Panc1 (cell line): ENCODE results near the gene GZF1. TPM values are rescaled to one million over a fixed set of nuclear protein-coding genes. Genes with fewer than 3 reads are reported as not detected.

Experiments used
- ATAC-seq: fragments of 200-7000 bp; cut with Tn5 transposase; 2 replicates; pipeline ENCODE4 v1.9.1; 2020; ENCODE audit warnings: mild to moderate bottlenecking, moderate library complexity
- BruUV-seq: library from RNA; stranded (reverse); fragments of 400-500 nt; replicated peaks from 2 replicates; lab custom pipeline; 2021; lab: Mats Ljungman, UMichigan
- CTCF ChIA-PET: fragments of 300-600 bp; sonication (Branson Sonifier 250); formaldehyde crosslinking; loops from one replicate; lab custom pipeline; 2022; ENCODE audit warnings: antibody characterized with exemption; lab: Charles Lee
- POLR2A ChIA-PET: fragments of 300-600 bp; sonication (Branson Sonifier 250); formaldehyde crosslinking; loops from one replicate; lab custom pipeline; 2022; ENCODE audit warnings: antibody characterized with exemption; lab: Charles Lee
- DNase-seq: peaks from one replicate; pipeline ENCODE4 v3.0.0-alpha.2; 2010; ENCODE audit warnings: low read depth, low spot score
- H3K27ac ChIP-seq: 2 replicates; pipeline ENCODE4 v1.5.1; 2011; ENCODE audit warnings: mild to moderate bottlenecking, low read length, inconsistent platforms
- H3K27me3 ChIP-seq: fragments of 200-500 bp; sonication (Bioruptor generic); 2 replicates; pipeline ENCODE4 v1.6.0; 2014; ENCODE audit warnings: low read length, inconsistent platforms; ENCODE audit not compliant: control insufficient read depth, insufficient read depth
- H3K36me3 ChIP-seq: fragments of 200-500 bp; sonication (Bioruptor generic); 2 replicates; pipeline ENCODE4 v1.5.1; 2014; ENCODE audit warnings: inconsistent platforms, mild to moderate bottlenecking, low read length, moderate library complexity; ENCODE audit not compliant: control insufficient read depth, insufficient read depth
- H3K4me1 ChIP-seq: 2 replicates; pipeline ENCODE4 v1.5.1; 2011; ENCODE audit warnings: inconsistent platforms, mild to moderate bottlenecking, low read length, moderate library complexity; ENCODE audit not compliant: control insufficient read depth, insufficient read depth
- H3K4me3 ChIP-seq, 2 experiments: 2 replicates each; pipeline ENCODE4 v1.5.1; 2011 to 2012; ENCODE audit warnings: low read depth in 2 of 2, low read length in 2 of 2, mild to moderate bottlenecking in 2 of 2, inconsistent platforms in 1 of 2, moderate library complexity in 1 of 2
- H3K9me3 ChIP-seq: fragments of 200-500 bp; sonication (Bioruptor generic); 2 replicates; pipeline ENCODE4 v1.5.1; 2014; ENCODE audit warnings: low read depth, mild to moderate bottlenecking, inconsistent platforms, low read length, moderate library complexity; ENCODE audit not compliant: control insufficient read depth, insufficient read depth
- CTCF ChIP-seq: fragments of 450-650 bp; IDR thresholded peaks from 2 replicates; pipeline ENCODE4 v1.5.1; 2017; ENCODE audit warnings: mild to moderate bottlenecking
- POLR2AphosphoS5 ChIP-seq: IDR thresholded peaks from 2 replicates; pipeline ENCODE4 v1.6.1; 2012; ENCODE audit warnings: mild to moderate bottlenecking, low read depth, low read length, moderate library complexity
- REST ChIP-seq, 2 experiments: IDR thresholded peaks; 2 replicates each; pipeline ENCODE4 v1.6.1; 2011 to 2012; ENCODE audit warnings: low read depth in 2 of 2, control low read depth in 1 of 2, low read length in 1 of 2, mild to moderate bottlenecking in 1 of 2, moderate library complexity in 1 of 2; ENCODE audit not compliant: insufficient read depth in 1 of 2
- SIN3A ChIP-seq: IDR thresholded peaks from 2 replicates; pipeline ENCODE4 v1.6.1; 2012; ENCODE audit warnings: low read depth, mild to moderate bottlenecking, low read length, moderate library complexity, borderline replicate concordance; ENCODE audit not compliant: insufficient read depth
- TCF7L2 ChIP-seq: IDR thresholded peaks from 2 replicates; pipeline ENCODE4 v1.6.1; 2011; ENCODE audit warnings: mild to moderate bottlenecking, low read depth, low read length, inconsistent platforms
- in situ Hi-C: cut with HindIII; loops from 2 replicates; pipeline ENCODE4 v1.10.0; 2016; ENCODE audit warnings: low sequenced_read_pairs, low pct_unique_long_range_greater_than_20kb
- intact Hi-C: fragments of 100-400 bp; cut with micrococcal nuclease; formaldehyde crosslinking; loops from one replicate; pipeline ENCODE4 v1.10.0; 2022; ENCODE audit not compliant: unreplicated experiment
- total RNA-seq: library from RNA; stranded (reverse); gene quantifications from one replicate; pipeline ENCODE4 v1.2.1, GENCODE V29; 2021; ENCODE audit not compliant: unreplicated experiment

The GZF1 gene
- total RNA-seq, 1 experiment from 2014 or later, result 18.0 TPM

- Histone ChIP-seq H3K4me3 (no peak overlapping the region), H3K27me3 (no peaks in the 10 kb centered on the region), H3K4me1 (peaks cover 30% of the 10 kb centered on the region), H3K27ac (no peak overlapping the region), H3K36me3 (peaks cover 22% of the 10 kb centered on the region), H3K9me3 (no peaks in the 10 kb centered on the region)
- DNase-seq (no peak), ATAC-seq (no peak)
- TF ChIP-seq SIN3A (no peak), POLR2AphosphoS5 (no peak), CTCF (no peak), TCF7L2 (no peak), REST (IDR thresholded peaks at IDR 0.05; ENCODE audit: insufficient read depth in 1 of 2, low read depth in 2 of 2, low read length in 1 of 2) (no peak)
- in situ Hi-C loops (no loop called here), intact Hi-C loops (no loop called here)
- CTCF ChIA-PET, result no interaction called here
- BruUV-seq, result no TSS peak
- POLR2A ChIA-PET, result interaction anchor here (0.6 kb wide), 1 partner anchor 925 kb away, joined by 3 read pairs; no protein-coding TSS in a partner anchor
These were observed 3.6 kb downstream of the GZF1 start for GRCh38 chr20:23365390-23366165.

GRCh38 chr20:23366384-23366783 is 4.4 kb downstream of the GZF1 start:
- DNase-seq (no peak), ATAC-seq (no peak)
- Histone ChIP-seq H3K4me1 (peaks cover 24% of the 10 kb centered on the region), H3K9me3 (no peaks in the 10 kb centered on the region), H3K27me3 (no peaks in the 10 kb centered on the region), H3K36me3 (peaks cover 28% of the 10 kb centered on the region), H3K4me3 (peak overlapping the region in 1 of 2 experiments; percentile 4; a peak in 1 of 4 replicates), H3K27ac (peak overlapping the region; percentile 23; the same call in 1 of the 2 replicates)
- intact Hi-C loops, result no loop called here
- ChIA-PET POLR2A (interaction anchor here (0.6 kb wide), 1 partner anchor 925 kb away, joined by 3 read pairs; no protein-coding TSS in a partner anchor), CTCF (no interaction called here)
- in situ Hi-C loops, result no loop called here
- BruUV-seq, result no TSS peak
- TF ChIP-seq REST (IDR thresholded peaks at IDR 0.05; ENCODE audit: insufficient read depth in 1 of 2, low read depth in 2 of 2, low read length in 1 of 2), result no peak
- TF ChIP-seq POLR2AphosphoS5, result no peak
- TF ChIP-seq CTCF, result no peak
- no peak for TF ChIP-seq SIN3A
- no peak for TF ChIP-seq TCF7L2
